Measurements from ENCODE around the gene MAP2.

- no peak for TF ChIP-seq CTCF (conservative IDR thresholded peaks at IDR 0.05; ENCODE audit: low read length)
- no peak for TF ChIP-seq EZH2phosphoT487 (IDR thresholded peaks at IDR 0.05; ENCODE audit: borderline replicate concordance, low read depth, low read length)
These were observed 186.8 kb downstream of the MAP2 start for GRCh38 chr2:209610631-209611030.

Measured in OCI-LY7 (cell line).